Measurements from ENCODE around the gene ZNF280C. TPM values are rescaled to one million over a fixed set of nuclear protein-coding genes. Genes with fewer than 3 reads are reported as not detected.

Gene ZNF280C
- total and polyA plus RNA-seq, 12 donors = 0.39 to 2.4 (median 1.6) TPM

DNA sequence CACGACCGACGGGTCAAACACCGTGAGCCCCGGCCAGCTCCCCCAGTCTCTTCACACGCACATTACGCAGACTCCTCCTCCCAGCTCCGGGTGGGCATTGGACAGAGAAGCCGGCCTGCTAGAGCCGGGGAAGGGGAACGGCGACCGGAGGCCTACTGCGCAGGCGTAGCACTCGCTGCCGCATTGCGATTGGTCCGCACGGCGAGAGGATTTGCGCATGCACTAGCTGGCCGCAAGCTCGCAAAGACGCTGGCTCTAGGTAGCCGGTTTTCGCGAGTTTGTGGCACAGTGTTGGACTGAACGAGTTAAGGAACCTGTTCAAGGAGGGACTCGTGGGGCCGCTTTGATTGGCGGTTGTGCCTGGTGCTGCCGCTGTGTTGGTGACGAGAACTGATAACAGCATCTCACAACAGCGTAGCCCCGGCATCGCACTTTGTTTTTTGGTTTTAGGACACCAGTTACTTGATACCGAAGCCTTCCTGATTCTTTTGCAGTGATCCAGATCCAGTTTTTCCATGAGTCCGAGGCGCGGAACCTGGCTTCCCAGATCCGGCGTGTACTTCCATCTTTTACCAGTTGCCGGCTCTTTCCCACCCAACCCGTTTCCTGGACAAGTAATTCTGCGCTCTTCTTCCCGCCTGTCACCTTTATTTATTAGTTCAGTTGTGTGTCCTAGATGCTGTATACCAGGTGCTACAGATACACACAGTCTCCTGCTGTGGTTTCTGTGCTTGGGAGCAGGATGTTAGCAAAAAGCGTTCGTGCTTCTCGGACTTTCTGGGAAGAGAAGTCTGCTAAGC lies 102.8 kb downstream of the ZNF280C start, which contains the start of gene AIFM1:
Gene AIFM1 (minus strand): TSS at position 139 of the 800 bp plus-strand sequence. CDS start 185 bp downstream, outside the sequence.
- Histone ChIP-seq H3K27ac (peak within 1 kb of the TSS; percentile 69 to 94 (median 90)), H3K4me3 (peak within 1 kb of the TSS; percentile 44 to 80 (median 71)), H3K4me1 (peaks cover 0 to 38% (median 8%) of the 10 kb centered on the region in 9 donors), H3K27me3 (no peaks in the 10 kb centered on the region), H3K9me3 (no peaks in the 10 kb centered on the region), H3K36me3 (no peaks in the 10 kb centered on the region)
- intact Hi-C loops (cut with DNase I) = loop anchor here in 3 of 10 donors (2.0 to 5.0 kb wide), 3 partner anchors 39 to 84 kb away; no protein-coding TSS in a partner anchor
- 0 to 5% methylated on average over 42 to 50 of the region's 50 CpGs for WGBS, 2 donors
- TF ChIP-seq, protein P1, sequence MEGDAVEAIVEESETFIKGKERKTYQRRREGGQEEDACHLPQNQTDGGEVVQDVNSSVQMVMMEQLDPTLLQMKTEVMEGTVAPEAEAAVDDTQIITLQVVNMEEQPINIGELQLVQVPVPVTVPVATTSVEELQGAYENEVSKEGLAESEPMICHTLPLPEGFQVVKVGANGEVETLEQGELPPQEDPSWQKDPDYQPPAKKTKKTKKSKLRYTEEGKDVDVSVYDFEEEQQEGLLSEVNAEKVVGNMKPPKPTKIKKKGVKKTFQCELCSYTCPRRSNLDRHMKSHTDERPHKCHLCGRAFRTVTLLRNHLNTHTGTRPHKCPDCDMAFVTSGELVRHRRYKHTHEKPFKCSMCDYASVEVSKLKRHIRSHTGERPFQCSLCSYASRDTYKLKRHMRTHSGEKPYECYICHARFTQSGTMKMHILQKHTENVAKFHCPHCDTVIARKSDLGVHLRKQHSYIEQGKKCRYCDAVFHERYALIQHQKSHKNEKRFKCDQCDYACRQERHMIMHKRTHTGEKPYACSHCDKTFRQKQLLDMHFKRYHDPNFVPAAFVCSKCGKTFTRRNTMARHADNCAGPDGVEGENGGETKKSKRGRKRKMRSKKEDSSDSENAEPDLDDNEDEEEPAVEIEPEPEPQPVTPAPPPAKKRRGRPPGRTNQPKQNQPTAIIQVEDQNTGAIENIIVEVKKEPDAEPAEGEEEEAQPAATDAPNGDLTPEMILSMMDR (IDR thresholded peaks at IDR 0.05) = no peak
- DNase-seq = peak; percentile 91 to 92
- peak; percentile 97 to 99 (median 98) for ATAC-seq

DNA sequence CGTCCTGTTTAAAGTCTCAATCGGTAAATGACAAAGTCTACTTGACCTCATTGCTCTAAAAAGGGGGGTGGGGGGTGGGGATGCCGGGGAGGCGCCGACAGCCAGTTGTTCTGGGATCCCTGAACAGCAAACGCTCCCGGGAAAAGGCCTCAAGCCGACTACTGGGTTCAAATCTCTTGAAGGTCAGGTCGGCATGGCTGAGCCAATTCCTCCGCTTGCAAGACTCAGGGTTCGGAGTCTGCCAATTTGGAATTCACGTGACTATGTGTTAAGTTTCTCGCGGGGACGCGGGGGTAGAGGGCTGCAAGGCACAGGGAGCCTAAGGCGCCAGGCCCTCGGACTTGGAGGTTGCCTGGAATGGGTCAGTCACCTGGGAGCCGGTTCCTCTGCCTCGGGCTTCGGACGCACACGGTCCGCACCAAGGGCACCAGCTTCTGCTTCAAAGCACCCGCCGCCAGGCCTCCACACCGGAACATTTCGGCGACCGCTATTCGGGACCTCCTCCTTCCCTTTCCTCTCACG lies 103.5 kb downstream of the ZNF280C start:
- DNase-seq (no peak), ATAC-seq (peak in 2 of 8 donors; percentile 27 to 51)
- WGBS, 2 donors = 0% methylated on average over 25 to 32 of the region's 32 CpGs

DNA sequence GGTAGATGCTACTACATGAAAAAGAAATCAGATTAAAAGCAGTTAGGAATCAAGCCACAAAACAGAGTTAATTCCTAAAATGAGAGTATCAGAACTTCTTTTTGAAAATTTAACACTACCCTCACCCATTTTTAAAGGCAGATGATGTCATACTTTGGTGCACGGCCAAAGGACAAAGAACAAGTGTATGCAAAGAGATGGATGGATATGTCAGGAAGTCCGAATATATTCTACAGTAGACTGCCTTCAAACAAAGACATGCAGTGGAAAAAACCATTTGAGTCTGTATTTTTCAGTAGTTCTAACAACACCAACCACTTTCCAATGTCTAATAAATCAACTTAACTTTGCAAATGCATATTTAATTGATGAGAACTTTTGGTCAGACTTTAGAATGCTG lies 105.3 kb downstream of the ZNF280C start:
- Histone ChIP-seq H3K9me3 (no peaks in the 10 kb centered on the region), H3K27me3 (no peaks in the 10 kb centered on the region), H3K27ac (no peak overlapping the region), H3K4me1 (peaks cover 0 to 38% (median 8%) of the 10 kb centered on the region in 9 donors), H3K36me3 (no peaks in the 10 kb centered on the region), H3K4me3 (no peak overlapping the region)
- TF ChIP-seq, protein P1 (IDR thresholded peaks at IDR 0.05) = no peak
- DNase-seq = no peak
- intact Hi-C loops (cut with DNase I) = loop anchor here in 1 of 10 donors (5.0 kb wide), 1 partner anchor 36 kb away; no protein-coding TSS in a partner anchor
- 47 to 54% methylated on average over 2 of the region's 2 CpGs for WGBS, 2 donors
- no peak for ATAC-seq

More for the DNA sequence above, 103.5 kb downstream of the ZNF280C start:
- Histone ChIP-seq H3K4me3 (peak overlapping the region; percentile 44 to 80 (median 71)), H3K27ac (peak overlapping the region; percentile 69 to 94 (median 90)), H3K9me3 (no peaks in the 10 kb centered on the region), H3K27me3 (no peaks in the 10 kb centered on the region), H3K36me3 (no peaks in the 10 kb centered on the region), H3K4me1 (peaks cover 0 to 38% (median 8%) of the 10 kb centered on the region in 9 donors)
- TF ChIP-seq, protein P1 (IDR thresholded peaks at IDR 0.05) = no peak
- intact Hi-C loops (cut with DNase I) = loop anchor here in 3 of 10 donors (2.0 to 5.0 kb wide), 3 partner anchors 38 to 83 kb away; no protein-coding TSS in a partner anchor

DNA sequence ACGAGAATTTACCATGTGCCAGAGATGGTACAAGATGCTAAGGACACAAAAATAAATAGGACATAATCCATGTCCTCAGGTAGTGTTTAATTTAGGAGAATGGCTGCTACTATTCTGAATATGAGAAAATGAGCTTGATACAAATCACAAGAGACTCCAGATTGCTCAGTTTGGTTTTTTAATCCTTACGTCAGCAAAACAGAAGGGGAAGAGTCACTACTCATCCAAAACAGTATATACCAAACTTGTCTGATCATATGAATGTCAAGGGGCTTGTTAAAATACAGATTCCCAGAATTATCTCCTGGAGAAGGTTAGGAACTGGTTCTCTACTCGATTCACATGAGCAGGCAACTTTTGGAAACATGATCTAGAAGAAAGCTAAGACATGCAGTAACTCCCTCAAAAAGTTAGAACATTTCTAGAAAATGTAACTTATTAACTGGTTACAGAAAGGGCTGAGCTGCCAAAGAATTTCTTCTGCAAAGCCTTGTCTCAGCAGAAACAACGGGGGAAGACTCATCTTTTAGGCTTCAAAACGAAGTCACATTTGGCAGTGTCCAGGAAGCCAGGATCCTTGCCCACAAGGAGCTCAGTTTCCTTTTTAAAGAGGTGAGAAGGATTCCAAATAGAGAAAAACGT lies 106.5 kb downstream of the ZNF280C start:
- H3K27me3 ChIP-seq = peaks cover 0 to 3% (median 0%) of the 10 kb centered on the region in 7 donors
- H3K27ac ChIP-seq = no peak overlapping the region
- no peak overlapping the region for H3K4me3 ChIP-seq
- intact Hi-C loops (cut with DNase I) = loop anchor here in 1 of 10 donors (5.0 kb wide), 1 partner anchor 35 kb away; no protein-coding TSS in a partner anchor
- no peaks in the 10 kb centered on the region for H3K36me3 ChIP-seq
- 55 to 57% methylated on average over 6 of the region's 6 CpGs for WGBS, 2 donors
- no peaks in the 10 kb centered on the region for H3K9me3 ChIP-seq
- DNase-seq (no peak), ATAC-seq (no peak)
- TF ChIP-seq, protein P1 (IDR thresholded peaks at IDR 0.05) = no peak
- peaks cover 0 to 35% (median 8%) of the 10 kb centered on the region in 9 donors for H3K4me1 ChIP-seq
